Measurements from ENCODE around the gene NKTR. TPM values are rescaled to one million over a fixed set of nuclear protein-coding genes. Genes with fewer than 3 reads are reported as not detected.

Gene NKTR
- total RNA-seq = 15.4 and 18.5 TPM in 2 replicates

DNA sequence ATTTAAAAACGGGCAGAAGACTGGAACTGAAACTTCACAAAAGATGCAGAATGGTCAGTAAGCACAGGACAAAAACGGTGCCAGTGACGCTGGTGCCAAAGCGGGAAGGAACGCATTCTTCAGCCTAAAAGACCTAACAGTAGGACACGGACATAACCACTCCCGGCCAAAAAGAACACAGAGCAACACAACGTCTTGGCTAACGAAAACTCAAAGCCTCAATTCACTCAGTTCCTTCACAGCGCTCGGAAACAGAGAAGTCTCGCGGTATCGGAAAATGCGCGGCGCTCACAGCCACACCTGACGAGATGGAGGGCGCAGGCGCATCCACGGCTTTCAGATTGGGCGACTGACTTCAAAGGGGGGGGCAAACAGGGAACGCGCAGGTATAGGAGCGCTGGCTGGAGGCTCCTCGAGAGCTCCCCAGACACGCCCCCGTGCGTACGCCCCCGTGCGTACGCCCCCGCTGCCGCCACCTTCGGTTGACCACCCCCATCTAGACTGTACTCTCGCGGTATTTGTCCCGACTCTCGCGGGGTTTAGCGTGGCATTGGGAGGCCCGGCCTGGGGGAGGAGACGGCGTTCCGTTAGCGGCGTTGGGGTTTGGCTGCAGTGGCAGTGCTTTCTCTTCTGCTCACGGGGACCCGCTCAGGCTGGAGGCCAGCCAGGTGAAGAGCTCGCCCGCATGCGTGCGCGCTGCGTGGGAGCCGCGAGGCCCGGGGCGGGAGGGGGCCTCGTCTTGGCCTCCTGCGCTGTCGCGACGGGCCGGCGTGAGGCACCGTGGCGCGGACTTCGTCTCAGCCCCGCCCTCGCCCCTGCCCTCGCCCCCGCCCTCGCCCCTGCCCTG lies at the start of gene NKTR:
TSS of gene NKTR (plus strand) at position 576 of the 847 bp plus-strand sequence. CDS start 321 bp downstream, outside the sequence.

DNA sequence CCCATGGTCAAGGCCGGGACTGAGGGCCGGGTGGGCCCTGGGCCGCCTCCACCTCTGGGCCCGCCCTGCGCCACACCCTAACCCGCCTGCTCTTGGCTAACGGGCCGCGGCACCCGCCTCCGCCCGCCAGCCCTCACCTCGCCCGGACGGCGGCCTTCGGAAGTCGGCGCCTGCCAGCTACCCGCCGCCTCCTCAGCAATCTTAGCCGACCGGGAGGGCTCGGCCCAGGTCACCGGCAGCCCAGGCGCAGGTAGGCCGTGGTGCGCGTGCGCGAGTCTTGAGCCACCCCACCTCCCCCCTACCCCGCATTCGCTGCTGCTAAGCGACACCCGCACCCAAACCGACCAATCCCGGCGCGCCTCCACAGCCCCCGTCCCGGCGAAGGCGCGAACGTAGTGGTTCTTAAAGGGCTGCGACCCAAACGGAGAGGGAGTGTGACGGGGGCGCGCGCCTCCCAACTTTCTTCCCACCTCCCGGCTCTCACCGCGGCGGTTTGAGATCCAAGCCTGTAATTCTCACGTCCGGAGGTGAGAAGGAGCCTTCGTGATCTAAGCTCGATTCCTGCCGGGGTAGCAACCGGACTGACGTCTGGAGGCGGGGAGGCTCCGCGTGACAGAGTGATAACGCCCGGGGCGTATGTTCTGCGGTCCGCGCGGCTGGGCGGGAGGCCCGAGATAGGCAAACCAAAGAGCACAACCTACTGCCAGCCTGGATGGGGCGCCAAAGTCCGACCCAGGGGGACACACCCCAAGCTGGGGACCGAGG lies 18.6 kb upstream of the NKTR start, which contains the start of gene SEC22C:
TSS of gene SEC22C (minus strand) at position 259 of the 765 bp plus-strand sequence. CDS start 12,921 bp downstream, outside the sequence.

DNA sequence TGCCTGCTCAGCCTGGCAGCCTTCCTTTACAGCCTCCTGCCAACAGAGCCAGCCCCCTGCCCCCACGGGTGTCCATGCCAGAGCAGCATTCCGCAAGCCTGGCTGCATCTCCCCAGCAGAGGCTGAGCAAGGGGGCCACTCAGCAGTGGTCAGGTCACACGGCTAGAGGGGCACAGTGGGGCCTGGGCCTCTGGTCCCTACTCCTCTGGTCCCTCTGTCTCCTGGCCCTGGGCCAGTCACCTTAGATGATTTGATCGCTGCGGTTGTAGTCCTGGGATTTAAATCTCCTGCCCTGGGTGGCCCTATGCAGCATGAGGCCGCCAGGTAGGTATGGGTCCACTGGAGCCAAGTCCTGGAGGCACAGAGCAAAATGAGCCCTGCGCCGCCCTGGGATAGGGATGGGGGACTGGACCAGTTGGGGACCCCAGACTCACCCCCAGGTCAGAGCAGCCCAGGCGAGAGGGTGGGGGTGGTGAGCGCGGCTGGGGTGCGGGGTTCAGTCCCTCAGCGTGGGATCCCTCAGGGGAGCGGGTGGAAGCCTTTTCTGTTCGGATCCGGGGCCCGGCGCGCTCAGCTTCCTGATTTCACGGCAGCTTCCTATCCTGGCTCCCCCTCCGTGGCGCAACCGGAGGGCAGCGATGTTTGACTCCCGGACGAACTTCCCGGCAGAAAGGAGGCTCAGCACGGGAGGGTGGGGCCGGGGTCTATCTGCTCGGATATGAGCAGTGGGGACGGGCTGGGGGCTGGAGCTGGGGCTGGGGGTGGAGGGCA lies 53.3 kb downstream of the NKTR start, which contains the start of gene ZBTB47:
TSS of gene ZBTB47 (plus strand) at position 138 of the 771 bp plus-strand sequence. CDS start 4,659 bp downstream, outside the sequence.

DNA sequence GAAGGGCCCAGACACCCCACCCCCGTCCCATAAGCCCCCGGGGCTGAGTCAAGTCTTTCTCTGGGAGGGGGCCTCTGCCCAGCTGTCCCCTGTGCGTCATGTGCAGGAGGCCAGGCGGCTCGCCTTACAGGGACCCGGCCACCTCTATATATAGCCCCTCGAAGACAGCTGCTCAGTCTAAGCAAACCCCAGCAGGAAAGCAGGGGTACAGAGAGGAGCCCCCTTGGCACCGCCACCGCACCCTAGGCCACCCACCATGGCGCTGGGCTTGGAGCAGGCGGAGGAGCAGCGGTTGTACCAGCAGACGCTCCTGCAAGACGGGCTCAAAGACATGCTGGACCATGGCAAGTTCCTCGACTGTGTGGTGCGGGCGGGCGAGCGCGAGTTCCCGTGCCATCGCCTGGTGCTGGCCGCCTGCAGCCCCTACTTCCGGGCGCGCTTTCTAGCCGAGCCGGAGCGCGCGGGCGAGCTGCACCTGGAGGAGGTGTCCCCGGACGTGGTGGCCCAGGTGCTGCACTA lies 84.9 kb downstream of the NKTR start, which contains the start of gene KLHL40:
TSS of gene KLHL40 (plus strand) at position 175 of the 519 bp plus-strand sequence. CDS start at position 257, 82 bp downstream.

Other genes starting within 250 kb of the NKTR start
- not detected in 2 replicates for gene LYZL4, start 190.1 kb upstream of the NKTR start, total RNA-seq
- gene VIPR1, start 98.0 kb upstream of the NKTR start, total RNA-seq = not detected in 2 replicates
- 85.4 and 110 TPM in 2 replicates for gene SEC22C, start 18.7 kb upstream of the NKTR start, total RNA-seq
- 26.3 and 34.5 TPM in 2 replicates for gene SS18L2, start 9.8 kb upstream of the NKTR start, total RNA-seq
- 11.6 and 11.7 TPM in 2 replicates for gene ZBTB47, start 53.0 kb downstream of the NKTR start, total RNA-seq
- not detected in 2 replicates for gene KLHL40, start 84.9 kb downstream of the NKTR start, total RNA-seq
- not detected in 2 replicates for gene HHATL, start 102.1 kb downstream of the NKTR start, total RNA-seq
- gene CCDC13, start 172.6 kb downstream of the NKTR start, total RNA-seq = not detected in 2 replicates
- 121 and 136 TPM in 2 replicates for gene HIGD1A, start 203.8 kb downstream of the NKTR start, total RNA-seq
- gene ACKR2, start 208.8 kb downstream of the NKTR start, total RNA-seq = 0.59 and 0.67 TPM in 2 replicates

Data from mammary microvascular endothelial cell (primary cell).